Peyer's patch (tissue), 4 donors: ENCODE measurements around the gene VPS39.

Experiments
- POLR2A ChIP-seq, 2 donors: fragments of 450-650 bp; IDR thresholded peaks; one replicate each; pipeline ENCODE4 v1.5.1; 2017; ENCODE audit warnings: antibody characterized with exemption in 2 of 2, mild to moderate bottlenecking in 2 of 2, moderate library complexity in 2 of 2
- TF ChIP-seq, protein P1 (sequence below), 6 experiments: fragments of 450-650 bp in 4 of 6; fragments of 200-600 bp in 2 of 6; sonication (generic) in 1 of 6; IDR thresholded peaks; one replicate each; pipeline ENCODE4 v1.5.1; 2017 to 2019; ENCODE audit warnings: antibody characterized with exemption in 6 of 6, mild to moderate bottlenecking in 3 of 6, moderate library complexity in 1 of 6

DNA sequence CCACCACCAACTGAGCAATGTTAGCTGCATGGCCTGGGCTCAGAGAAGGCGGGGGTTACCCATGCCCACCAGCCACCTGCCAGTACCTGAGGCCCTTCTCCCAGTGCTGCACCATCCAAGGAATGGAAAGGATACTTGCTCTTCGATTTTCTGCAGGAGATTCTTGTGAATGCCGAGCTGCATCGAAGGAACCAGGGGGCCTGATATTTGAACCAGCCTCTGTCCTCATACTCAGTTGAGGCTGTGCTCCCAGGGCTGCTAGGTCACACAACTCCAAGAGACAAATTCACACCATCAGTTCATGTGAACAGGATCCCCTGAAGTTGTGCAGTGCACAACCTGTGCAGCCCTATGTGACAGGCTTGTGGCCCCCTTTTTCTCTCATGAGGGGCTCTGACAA lies 69.7 kb downstream of the VPS39 start:
- TF ChIP-seq, protein P1, sequence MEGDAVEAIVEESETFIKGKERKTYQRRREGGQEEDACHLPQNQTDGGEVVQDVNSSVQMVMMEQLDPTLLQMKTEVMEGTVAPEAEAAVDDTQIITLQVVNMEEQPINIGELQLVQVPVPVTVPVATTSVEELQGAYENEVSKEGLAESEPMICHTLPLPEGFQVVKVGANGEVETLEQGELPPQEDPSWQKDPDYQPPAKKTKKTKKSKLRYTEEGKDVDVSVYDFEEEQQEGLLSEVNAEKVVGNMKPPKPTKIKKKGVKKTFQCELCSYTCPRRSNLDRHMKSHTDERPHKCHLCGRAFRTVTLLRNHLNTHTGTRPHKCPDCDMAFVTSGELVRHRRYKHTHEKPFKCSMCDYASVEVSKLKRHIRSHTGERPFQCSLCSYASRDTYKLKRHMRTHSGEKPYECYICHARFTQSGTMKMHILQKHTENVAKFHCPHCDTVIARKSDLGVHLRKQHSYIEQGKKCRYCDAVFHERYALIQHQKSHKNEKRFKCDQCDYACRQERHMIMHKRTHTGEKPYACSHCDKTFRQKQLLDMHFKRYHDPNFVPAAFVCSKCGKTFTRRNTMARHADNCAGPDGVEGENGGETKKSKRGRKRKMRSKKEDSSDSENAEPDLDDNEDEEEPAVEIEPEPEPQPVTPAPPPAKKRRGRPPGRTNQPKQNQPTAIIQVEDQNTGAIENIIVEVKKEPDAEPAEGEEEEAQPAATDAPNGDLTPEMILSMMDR (IDR thresholded peaks at IDR 0.05), result no peak
- no peak for TF ChIP-seq POLR2A (IDR thresholded peaks at IDR 0.05)
